Tibial nerve (tissue), 4 donors: ENCODE measurements around the gene TMEM217. TPM values are rescaled to one million over a fixed set of nuclear protein-coding genes. Genes with fewer than 3 reads are reported as not detected.
A peak's percentile ranks its signal among the peaks of the same experiment; 100 is the strongest.
"Not testable (repeated sequence)": the region's sequence is repeated elsewhere in the genome, so short reads cannot be mapped to it uniquely, and the experiment has no call there.

Source experiments
- DNase-seq, 2 donors: peaks; one replicate each; pipeline ENCODE4 v3.0.0-alpha.2; 2019; ENCODE audit warnings: low spot score in 2 of 2
- H3K27ac ChIP-seq, 4 donors: fragments of 200-600 bp; sonication (generic) in 3 of 4; one replicate each; pipeline ENCODE4 v1.5.1; 2017 to 2019; ENCODE audit warnings: mild to moderate bottlenecking in 1 of 4
- H3K27me3 ChIP-seq, 2 donors: fragments of 200-600 bp; sonication (generic) in 1 of 2; one replicate each; pipeline versions ENCODE4 v1.5.1 to v1.6.0; 2017 to 2019
- H3K36me3 ChIP-seq, 3 donors: fragments of 200-600 bp; sonication (generic); one replicate each; pipeline ENCODE4 v1.5.1; 2018 to 2019
- H3K4me1 ChIP-seq, 4 donors: fragments of 200-600 bp; sonication (generic) in 3 of 4; one replicate each; pipeline ENCODE4 v1.5.1; 2017 to 2019
- H3K4me3 ChIP-seq, 4 donors: fragments of 200-600 bp; sonication (generic) in 3 of 4; one replicate each; pipeline ENCODE4 v1.5.1; 2017 to 2019; ENCODE audit warnings: mild to moderate bottlenecking in 1 of 4, moderate library complexity in 1 of 4
- H3K9me3 ChIP-seq, 4 donors: fragments of 200-600 bp; sonication (generic) in 3 of 4; one replicate each; pipeline ENCODE4 v1.5.1; 2017 to 2019
- CTCF ChIP-seq, 5 experiments: fragments of 200-600 bp in 3 of 5; fragments of 450-650 bp in 2 of 5; sonication (generic) in 3 of 5; IDR thresholded peaks; one replicate each; pipeline ENCODE4 v1.5.1; 2016 to 2019; ENCODE audit warnings: antibody characterized with exemption in 5 of 5, mild to moderate bottlenecking in 3 of 5, moderate library complexity in 2 of 5
- EP300 ChIP-seq, 2 donors: sonication (generic); formaldehyde crosslinking; IDR thresholded peaks; one replicate each; pipeline ENCODE4 v1.6.1; 2017; ENCODE audit warnings: antibody characterized with exemption in 2 of 2, mild to moderate bottlenecking in 1 of 2
- POLR2A ChIP-seq, 2 donors: fragments of 450-650 bp; IDR thresholded peaks; one replicate each; pipeline ENCODE4 v1.6.1; 2017; ENCODE audit warnings: antibody characterized with exemption in 2 of 2, mild to moderate bottlenecking in 2 of 2, moderate library complexity in 2 of 2
- WGBS, 2 donors: methylation state at CpG; one replicate each; pipeline ENCODE4 v1.1.5; 2018; 5-methylcytosine and 5-hydroxymethylcytosine counted together
- total RNA-seq, 4 donors: library from RNA; depleted of rRNA; stranded (reverse); fragments of >200 nt; gene quantifications; one replicate each; pipeline ENCODE4 v1.1.0, GENCODE V29; 2016

The TMEM217 gene
- 1 to 10 TPM in 1 of 4 donors, under 1 TPM in 1, not detected in 2; 0.39 to 1.2 TPM for total RNA-seq

- Histone ChIP-seq H3K27me3 (no peaks in the 10 kb centered on the region), H3K4me1 (peaks cover 0 to 23% (median 16%) of the 10 kb centered on the region in 4 donors), H3K27ac (peak within 1 kb of the TSS; percentile 6 to 88 (median 88)), H3K9me3 (no peaks in the 10 kb centered on the region), H3K36me3 (no peaks in the 10 kb centered on the region), H3K4me3 (peak within 1 kb of the TSS; percentile 43 to 89 (median 78))
- 0 to 1% methylated on average over 44 of the region's 45 CpGs for WGBS, 2 donors
- TF ChIP-seq POLR2A (IDR thresholded peaks at IDR 0.05) (peak; percentile 22 to 61), EP300 (IDR thresholded peaks at IDR 0.05) (peak in 1 of 2 donors; percentile 86), CTCF (IDR thresholded peaks at IDR 0.05) (no peak)
- peak; percentile 90 to 93 for DNase-seq
Observed at GRCh38 chr6:37257634-37258404, at the start of gene TMEM217, which contains the start of gene TBC1D22B. TSS of gene TMEM217 (minus strand) at chr6:37258144. CDS start at chr6:37219030, 39,114 bp downstream. TSS of gene TBC1D22B (plus strand) at chr6:37257772. CDS start at chr6:37257918, 146 bp downstream.

- H3K4me3 ChIP-seq, H3K27me3 ChIP-seq, H3K27ac ChIP-seq, H3K4me1 ChIP-seq, DNase-seq, H3K9me3 ChIP-seq: not testable (repeated sequence)
- peaks cover 0 to 28% (median 0%) of the 10 kb centered on the region in 3 donors for H3K36me3 ChIP-seq
- WGBS, 2 donors: 85 to 97% methylated on average over 10 of the region's 10 CpGs
Observed at GRCh38 chr6:37307484-37307883, 49.5 kb upstream of the TMEM217 start.

GRCh38 chr6:37306624-37307222 is 48.8 kb upstream of the TMEM217 start:
- Histone ChIP-seq H3K27ac (no peak overlapping the region), H3K36me3 (peaks cover 0 to 36% (median 0%) of the 10 kb centered on the region in 3 donors), H3K4me3 (no peak overlapping the region), H3K9me3 (no peaks in the 10 kb centered on the region), H3K4me1 (peaks cover 0 to 8% (median 0%) of the 10 kb centered on the region in 4 donors), H3K27me3 (no peaks in the 10 kb centered on the region)
- TF ChIP-seq CTCF (IDR thresholded peaks at IDR 0.05): no peak
- no peak for TF ChIP-seq POLR2A (IDR thresholded peaks at IDR 0.05)
- TF ChIP-seq EP300 (IDR thresholded peaks at IDR 0.05): no peak
- no peak for DNase-seq
- 94 to 95% methylated on average over 4 of the region's 4 CpGs for WGBS, 2 donors

GRCh38 chr6:37305841-37306425 is 48.0 kb upstream of the TMEM217 start:
- no peak overlapping the region for H3K4me3 ChIP-seq

More at GRCh38 chr6:37305841-37306425, 48.0 kb upstream of the TMEM217 start:
- DNase-seq: no peak
- no peak for TF ChIP-seq EP300 (IDR thresholded peaks at IDR 0.05)
- TF ChIP-seq POLR2A (IDR thresholded peaks at IDR 0.05): no peak
- no peak for TF ChIP-seq CTCF (IDR thresholded peaks at IDR 0.05)
- H3K9me3 ChIP-seq: no peaks in the 10 kb centered on the region
- no peaks in the 10 kb centered on the region for H3K27me3 ChIP-seq
- 90 to 94% methylated on average over 4 of the region's 4 CpGs for WGBS, 2 donors
- H3K27ac ChIP-seq: no peak overlapping the region
- peaks cover 0 to 8% (median 0%) of the 10 kb centered on the region in 4 donors for H3K4me1 ChIP-seq
- peaks cover 0 to 44% (median 0%) of the 10 kb centered on the region in 3 donors for H3K36me3 ChIP-seq
